HepG2 (cell line): Measurements from ENCODE around the gene GTF3C5. TPM values are rescaled to one million over a fixed set of nuclear protein-coding genes. Genes with fewer than 3 reads are reported as not detected.

Experiments used
- ATAC-seq: fragments of 200-7000 bp; cut with Tn5 transposase; 3 replicates; pipeline ENCODE4 v1.9.1; 2020; ENCODE audit warnings: mild to moderate bottlenecking, moderate library complexity
- BruUV-seq: library from RNA; stranded (reverse); fragments of 400-500 nt; replicated peaks from 2 replicates; lab custom pipeline; 2021; lab: Mats Ljungman, UMichigan
- CTCF ChIA-PET: fragments of 300-600 bp; formaldehyde crosslinking; extraction: SDS; loops from one replicate; lab custom pipeline; 2021; ENCODE audit warnings: low total read pairs, inconsistent platforms, low intra/inter-chr PET ratio; lab: Yijun Ruan, JAX
- POLR2A ChIA-PET: fragments of 350-600 bp; sonication (Branson Sonifier 250); formaldehyde crosslinking; loops from one replicate; lab custom pipeline; 2020; ENCODE audit warnings: antibody characterized with exemption, inconsistent platforms; lab: Yijun Ruan, JAX
- DNase-seq: peaks from one replicate; pipeline ENCODE4 v3.0.0-alpha.2; 2015; ENCODE audit warnings: low spot score
- FAIRE-seq: peaks from 3 replicates; lab custom pipeline; 2011; peaks lifted over from hg19 to GRCh38; lab: Jason Lieb, UNC
- H2AFZ ChIP-seq: one replicate; pipeline ENCODE4 v1.6.1; 2011; ENCODE audit warnings: low read length, inconsistent platforms
- H3K27ac ChIP-seq: fragments of 300-600 bp; 3 replicates; pipeline ENCODE4 v1.8.0; 2011; ENCODE audit warnings: mixed run types, mild to moderate bottlenecking, mixed read lengths, low read length, inconsistent platforms; ENCODE audit not compliant: insufficient read depth; ENCODE audit errors: extremely low read length
- H3K27me3 ChIP-seq, 2 experiments: fragments of 200-600 bp in 1 of 2; 2 replicates in 1 of 2; 3 replicates in 1 of 2; pipeline versions ENCODE4 v1.6.0 to v1.8.0; 2011; ENCODE audit warnings: low read length in 2 of 2, mild to moderate bottlenecking in 2 of 2, moderate library complexity in 2 of 2, inconsistent platforms in 1 of 2; ENCODE audit not compliant: insufficient read depth in 2 of 2, control insufficient read depth in 1 of 2
- H3K36me3 ChIP-seq, 2 experiments: fragments of 200-600 bp in 1 of 2; replicated peaks in 1 of 2; 2 replicates in 1 of 2; 3 replicates in 1 of 2; pipeline versions ENCODE4 v1.5.1 to v1.8.0; 2011; ENCODE audit warnings: low read length in 2 of 2, inconsistent platforms in 1 of 2; ENCODE audit not compliant: insufficient read depth in 2 of 2, control insufficient read depth in 1 of 2
- H3K4me1 ChIP-seq: 2 replicates; pipeline ENCODE4 v1.5.1; 2012; ENCODE audit warnings: low read length, inconsistent platforms; ENCODE audit not compliant: insufficient read depth
- H3K4me2 ChIP-seq: 2 replicates; pipeline ENCODE4 v1.6.0; 2011; ENCODE audit warnings: low read depth, low read length, inconsistent platforms
- H3K4me3 ChIP-seq, 3 experiments: fragments of 200-600 bp in 1 of 3; sonication (generic), shearing (Covaris generic) in 1 of 3; replicated peaks in 1 of 3; 2 replicates each; pipeline ENCODE4 v1.5.1; 2011 to 2016; ENCODE audit warnings: low read length in 3 of 3, inconsistent platforms in 2 of 3, low read depth in 2 of 3, mild to moderate bottlenecking in 2 of 3, control low read depth in 1 of 3, mixed read lengths in 1 of 3; ENCODE audit not compliant: insufficient read depth in 1 of 3
- H3K79me2 ChIP-seq: one replicate; pipeline ENCODE4 v1.6.1; 2011; ENCODE audit warnings: low read length, inconsistent platforms; ENCODE audit not compliant: insufficient read depth
- H3K9ac ChIP-seq: 2 replicates; pipeline ENCODE4 v1.6.0; 2011; ENCODE audit warnings: mild to moderate bottlenecking, low read depth, low read length, inconsistent platforms; ENCODE audit not compliant: insufficient read depth
- H3K9me3 ChIP-seq: 2 replicates; pipeline ENCODE4 v1.5.1; 2012; ENCODE audit warnings: mild to moderate bottlenecking, low read length
- H4K20me1 ChIP-seq: 2 replicates; pipeline ENCODE4 v1.6.0; 2011; ENCODE audit warnings: inconsistent platforms, mild to moderate bottlenecking, low read length, moderate library complexity; ENCODE audit not compliant: insufficient read depth
- ADNP ChIP-seq: sonication (generic); formaldehyde crosslinking; IDR thresholded peaks from 2 replicates; pipeline ENCODE4 v1.4.0; 2020; ENCODE audit warnings: missing genetic modification reagents
- HNF4A ChIP-seq: sonication (generic); formaldehyde crosslinking; IDR thresholded peaks from 2 replicates; pipeline ENCODE4 v1.4.0; 2020; ENCODE audit warnings: missing genetic modification reagents
- HNRNPK ChIP-seq: fragments of 200-400 bp; formaldehyde crosslinking; IDR thresholded peaks from 2 replicates; pipeline ENCODE4 v1.6.1; 2018; ENCODE audit warnings: low read length, low read depth, moderate library complexity, mild to moderate bottlenecking; ENCODE audit not compliant: poor library complexity, severe bottlenecking
- MXI1 ChIP-seq: IDR thresholded peaks from 3 replicates; pipeline ENCODE4 v1.6.1; 2012; ENCODE audit warnings: low read depth, low read length, inconsistent platforms, borderline replicate concordance
- ZC3H4 ChIP-seq: sonication (generic); formaldehyde crosslinking; IDR thresholded peaks from 2 replicates; pipeline ENCODE4 v1.4.0; 2020; ENCODE audit warnings: missing genetic modification reagents, borderline replicate concordance
- ZNF337 ChIP-seq: sonication (generic); formaldehyde crosslinking; IDR thresholded peaks from 2 replicates; pipeline ENCODE4 v1.5.1; 2020; ENCODE audit warnings: missing genetic modification reagents, low read depth, mild to moderate bottlenecking, borderline replicate concordance
- WGBS: methylation state at CpG from one replicate; pipeline ENCODE4 v1.1.6; 2017; ENCODE audit warnings: low lambda C conversion rate; 5-methylcytosine and 5-hydroxymethylcytosine counted together
- in situ Hi-C: cut with HindIII; loops from 2 replicates; pipeline ENCODE4 v1.10.0; 2017; ENCODE audit warnings: low pct_unique_long_range_greater_than_20kb; ENCODE audit not compliant: extremely low pct_ligation_motif_present
- intact Hi-C: fragments of 100-400 bp; cut with micrococcal nuclease; formaldehyde crosslinking; loops from one replicate; pipeline ENCODE4 v1.10.0; 2022; ENCODE audit not compliant: unreplicated experiment
- polyA plus RNA-seq, 8 experiments: library from polyadenylated mRNA; depleted of rRNA in 3 of 8; stranded (reverse) in 7 of 8; unstranded in 1 of 8; fragments of >200 nt; fragmentation: Illumina TruSeq in 4 of 8; extraction: Trizol in 4 of 8; gene quantifications; 2 replicates each; pipeline versions ENCODE4 v1.2.1 to v1.2.3, GENCODE V29; 2011 to 2016; ENCODE audit warnings: low read depth in 4 of 8, missing spikeins in 1 of 8, mixed read lengths in 1 of 8; ENCODE audit not compliant: insufficient read depth in 1 of 8
- total RNA-seq, 5 experiments: library from RNA; depleted of rRNA; stranded (reverse); fragments of >200 nt; fragmentation: Illumina TruSeq; extraction: Trizol; gene quantifications; 2 replicates each; pipeline ENCODE4 v1.2.3, GENCODE V29; 2016; ENCODE audit warnings: low read depth in 1 of 5
- TF ChIP-seq, protein P1 (sequence below): IDR thresholded peaks from 2 replicates; pipeline ENCODE4 v1.6.1; 2016; ENCODE audit warnings: missing genetic modification reagents, missing compliant biosample characterization

GTF3C5 gene
- total and polyA plus RNA-seq, 2 of the 13 experiments (the other 11 are each of a cell fraction or from before 2014, with no cell fraction given): 66.9 to 92.6 TPM

GRCh38 chr9:133087429-133088145 is 56.8 kb downstream of the GTF3C5 start (continued):
- TF ChIP-seq ADNP (CRISPR knock-in tag): no peak
- no peak for TF ChIP-seq HNF4A

DNA sequence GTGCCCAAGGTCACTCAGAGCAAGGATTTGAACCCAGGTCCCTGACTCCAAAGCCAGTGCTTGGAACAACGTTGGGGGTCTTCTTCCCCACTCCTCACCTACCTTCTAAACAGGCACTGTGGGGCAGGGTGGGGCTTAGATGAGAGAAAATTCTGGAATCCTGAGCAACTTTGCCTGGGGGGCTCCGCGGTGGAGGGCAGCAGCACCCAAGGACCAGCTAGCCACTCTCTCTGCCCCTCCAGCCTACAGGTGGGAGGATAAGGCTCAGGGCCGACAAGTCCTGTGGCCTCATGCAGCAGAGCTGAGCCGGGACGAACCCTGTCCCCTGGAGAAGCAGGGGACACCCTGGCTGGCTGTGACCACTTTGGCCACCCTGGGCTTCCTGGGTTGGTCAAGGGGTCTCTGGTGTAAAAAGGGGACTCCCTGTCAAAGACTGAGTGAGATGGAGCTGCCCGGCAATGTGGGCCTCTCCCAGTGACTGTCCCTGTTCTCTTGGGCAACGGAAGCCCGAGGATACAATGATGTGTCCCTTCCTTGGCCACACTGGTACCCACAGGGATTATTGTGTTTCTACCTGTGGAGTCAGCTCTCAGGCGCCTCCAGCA is 57.5 kb downstream of the GTF3C5 start:
- ATAC-seq: no peak
- no peak for DNase-seq
- peaks cover 0 to 15% of the 10 kb centered on the region in 2 experiments; a peak in 2 of 5 replicates for H3K27me3 ChIP-seq
- H3K79me2 ChIP-seq: no peaks in the 10 kb centered on the region
- no peak overlapping the region for H3K27ac ChIP-seq
- H3K4me3 ChIP-seq: no peak overlapping the region
- no peak overlapping the region for H3K4me2 ChIP-seq
- in situ Hi-C loops: no loop called here
- WGBS: 67% methylated on average over 3 of the region's 10 CpGs
- no peak for FAIRE-seq
- BruUV-seq: no TSS peak
- no peak overlapping the region for H3K9ac ChIP-seq
- POLR2A ChIA-PET: interaction anchor here (0.8 kb wide), 1 partner anchor 57 kb away, joined by 3 read pairs; the partner anchor contains the start of gene GTF3C5
- intact Hi-C loops: no loop called here
- CTCF ChIA-PET: no interaction called here
- no peaks in the 10 kb centered on the region for H3K4me1 ChIP-seq
- no peak overlapping the region for H2AFZ ChIP-seq
- no peaks in the 10 kb centered on the region for H3K36me3 ChIP-seq
- H3K9me3 ChIP-seq: no peaks in the 10 kb centered on the region
- no peak for TF ChIP-seq MXI1
- no peak for TF ChIP-seq ZNF337 (CRISPR knock-in tag)
- H4K20me1 ChIP-seq: no peaks in the 10 kb centered on the region

DNA sequence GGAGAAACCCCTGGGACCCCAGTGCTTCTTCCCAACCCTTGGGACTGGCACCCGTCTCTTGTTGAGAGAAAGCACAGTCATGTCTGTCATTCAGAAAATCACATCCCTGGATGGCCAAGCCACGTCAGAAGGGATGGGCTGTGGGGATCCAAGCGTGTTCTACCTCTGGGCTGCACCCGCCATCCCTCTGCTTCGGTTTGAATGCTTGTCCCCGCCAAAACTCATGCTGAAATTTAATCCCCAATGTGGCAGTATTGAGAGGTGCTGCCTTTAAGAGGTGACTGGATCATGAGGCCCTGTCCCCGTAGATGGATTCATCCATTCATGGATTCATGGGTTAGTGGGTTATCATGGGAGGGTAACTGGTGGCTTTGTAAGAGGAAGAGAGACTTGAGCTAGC is 58.0 kb downstream of the GTF3C5 start:
- Histone ChIP-seq H3K4me1 (no peaks in the 10 kb centered on the region), H3K27ac (no peak overlapping the region), H3K27me3 (peaks cover 0 to 15% of the 10 kb centered on the region in 2 experiments; a peak in 2 of 5 replicates), H3K79me2 (no peaks in the 10 kb centered on the region), H4K20me1 (no peaks in the 10 kb centered on the region), H3K4me2 (no peak overlapping the region), H3K36me3 (no peaks in the 10 kb centered on the region), H3K9ac (no peak overlapping the region), H3K9me3 (no peaks in the 10 kb centered on the region), H3K4me3 (no peak overlapping the region), H2AFZ (no peak overlapping the region)
- ATAC-seq (no peak), FAIRE-seq (no peak), DNase-seq (no peak)
- no TSS peak for BruUV-seq
- POLR2A ChIA-PET: interaction anchor here (0.8 kb wide), 1 partner anchor 58 kb away, joined by 3 read pairs; the partner anchor contains the start of gene GTF3C5
- TF ChIP-seq HNRNPK (no peak), ZC3H4 (CRISPR knock-in tag) (no peak)
- TF ChIP-seq, protein P1, sequence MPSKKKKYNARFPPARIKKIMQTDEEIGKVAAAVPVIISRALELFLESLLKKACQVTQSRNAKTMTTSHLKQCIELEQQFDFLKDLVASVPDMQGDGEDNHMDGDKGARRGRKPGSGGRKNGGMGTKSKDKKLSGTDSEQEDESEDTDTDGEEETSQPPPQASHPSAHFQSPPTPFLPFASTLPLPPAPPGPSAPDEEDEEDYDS: no peak
- in situ Hi-C loops (no loop called here), intact Hi-C loops (no loop called here)
- CTCF ChIA-PET: no interaction called here
- WGBS: 49% methylated on average over 2 of the region's 7 CpGs
